ENCODE results near the gene LRRC37A2. TPM values are rescaled to one million over a fixed set of nuclear protein-coding genes. Genes with fewer than 3 reads are reported as not detected.
"Not testable (repeated sequence)": the region's sequence is repeated elsewhere in the genome, so short reads cannot be mapped to it uniquely, and the experiment has no call there.

Gene LRRC37A2
- total and polyA plus RNA-seq, 2 experiments from 2014 or later, result 5.6 to 6.1 TPM

DNA sequence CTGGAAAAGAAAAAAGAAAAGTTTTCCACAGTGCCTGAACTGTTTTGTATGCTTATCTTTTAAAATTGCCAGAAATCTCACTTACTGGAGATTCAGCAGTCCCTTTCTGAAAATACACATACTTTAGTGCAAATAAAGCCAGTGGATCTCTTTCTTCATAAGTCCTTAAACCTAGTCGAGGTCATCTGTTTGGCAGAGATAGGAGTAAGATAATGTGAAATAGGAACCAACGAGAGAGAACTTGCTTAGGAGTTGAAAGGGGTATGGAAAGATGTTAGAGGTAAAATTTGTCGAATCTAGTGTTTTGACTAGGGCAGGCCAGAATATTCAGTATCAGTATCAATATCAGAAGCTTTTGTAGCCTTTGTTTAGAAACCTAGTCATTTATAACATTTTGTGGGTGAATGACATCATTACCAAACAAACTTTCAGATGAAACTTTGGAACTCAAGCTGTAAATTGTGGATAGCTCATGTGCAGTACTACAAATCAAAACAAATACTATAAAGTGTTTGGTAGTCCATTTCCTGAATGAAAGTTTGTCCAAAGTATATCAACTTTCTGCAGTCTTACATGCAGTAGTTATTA lies 86.2 kb downstream of the LRRC37A2 start:
- in situ Hi-C loops (cut with MboI); H3K4me3 ChIP-seq: not testable (repeated sequence)

DNA sequence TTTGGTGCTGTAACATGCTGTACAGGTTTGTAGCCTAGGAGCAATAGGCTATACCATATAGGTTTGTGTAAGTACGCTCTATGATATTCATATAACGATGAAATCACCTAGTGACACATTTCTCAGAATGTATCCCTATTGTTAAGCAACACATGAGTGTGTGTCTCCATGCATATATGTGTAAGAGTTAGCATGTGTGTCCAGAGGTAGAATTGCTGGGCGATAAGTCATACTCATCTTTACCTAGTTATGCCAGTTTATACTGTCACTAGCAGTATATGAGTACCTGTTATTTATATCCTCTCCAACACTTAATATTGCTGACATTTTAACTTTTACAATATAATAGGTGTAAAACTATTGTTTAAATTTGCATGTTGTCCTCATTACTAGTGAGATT lies 88.5 kb downstream of the LRRC37A2 start:
- in situ Hi-C loops (cut with MboI), result not testable (repeated sequence)
- WGBS, 2 experiments (ENCODE audit: low coverage in 1 of 2, low lambda C conversion rate in 2 of 2, missing lambda C conversion rate in 2 of 2), result no CpG with 5 or more reads among the region's 3 CpGs

More for the DNA sequence above, 86.2 kb downstream of the LRRC37A2 start:
- H3K4me1 ChIP-seq (ENCODE audit: insufficient read depth); H3K4me2 ChIP-seq (ENCODE audit: unreplicated experiment); DNase-seq; H3K9me3 ChIP-seq (ENCODE audit: low read depth); H3F3A ChIP-seq (ENCODE audit: insufficient read depth); H3K36me3 ChIP-seq (ENCODE audit: low read depth); H3K9me2 ChIP-seq (ENCODE audit: insufficient read depth); H3K27me3 ChIP-seq (replicated peaks; ENCODE audit: insufficient read depth); H3K27ac ChIP-seq; H4K20me1 ChIP-seq (ENCODE audit: insufficient read depth); H2AFZ ChIP-seq; H3K9ac ChIP-seq; H3K79me2 ChIP-seq (ENCODE audit: insufficient read depth): not testable (repeated sequence)
- WGBS, 2 experiments (ENCODE audit: low coverage in 1 of 2, low lambda C conversion rate in 2 of 2, missing lambda C conversion rate in 2 of 2), result 63 to 65% methylated on average over 3 of the region's 3 CpGs

DNA sequence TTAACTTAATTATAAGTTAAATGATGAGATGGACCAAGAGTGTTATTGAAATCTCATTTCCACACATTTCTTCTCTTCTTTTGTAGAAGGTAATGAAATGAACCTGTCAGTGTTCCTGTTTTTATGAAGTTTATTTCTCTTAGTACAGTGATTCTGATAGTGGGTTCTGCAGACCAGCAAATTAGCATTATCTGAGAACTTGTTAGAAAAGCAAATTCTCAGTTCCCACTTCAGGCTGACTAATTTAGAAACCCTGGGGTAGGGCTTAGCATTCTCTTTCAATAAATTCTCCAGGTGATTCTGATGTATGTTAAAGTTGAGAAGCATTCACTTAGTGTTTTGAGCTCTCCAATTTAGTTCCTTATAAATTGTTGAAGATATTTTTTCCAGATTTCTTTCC lies 90.9 kb downstream of the LRRC37A2 start:
- H3K36me3 ChIP-seq (ENCODE audit: low read depth); H3K4me1 ChIP-seq (ENCODE audit: insufficient read depth); H3K9me3 ChIP-seq (ENCODE audit: low read depth); H3K79me2 ChIP-seq (ENCODE audit: insufficient read depth); H3K27ac ChIP-seq; H2AFZ ChIP-seq; H3K27me3 ChIP-seq (replicated peaks; ENCODE audit: insufficient read depth); DNase-seq; in situ Hi-C loops (cut with MboI); H3K4me2 ChIP-seq (ENCODE audit: unreplicated experiment); H3K4me3 ChIP-seq; H3K9me2 ChIP-seq (ENCODE audit: insufficient read depth); H4K20me1 ChIP-seq (ENCODE audit: insufficient read depth); H3F3A ChIP-seq (ENCODE audit: insufficient read depth); H3K9ac ChIP-seq: not testable (repeated sequence)

More for the DNA sequence above, 88.5 kb downstream of the LRRC37A2 start:
- H3K27ac ChIP-seq; H3K79me2 ChIP-seq (ENCODE audit: insufficient read depth); H3K9ac ChIP-seq; H3K27me3 ChIP-seq (replicated peaks; ENCODE audit: insufficient read depth); H3K4me3 ChIP-seq; H4K20me1 ChIP-seq (ENCODE audit: insufficient read depth); H3K36me3 ChIP-seq (ENCODE audit: low read depth); H3K9me3 ChIP-seq (ENCODE audit: low read depth); H2AFZ ChIP-seq; H3K4me1 ChIP-seq (ENCODE audit: insufficient read depth); H3F3A ChIP-seq (ENCODE audit: insufficient read depth); DNase-seq; H3K9me2 ChIP-seq (ENCODE audit: insufficient read depth); H3K4me2 ChIP-seq (ENCODE audit: unreplicated experiment): not testable (repeated sequence)

Small RNAs within 50 kb of the gene (small RNA-seq; reads per million reads assigned to genes)
- gene RN7SL199P (ENCODE audit: low read depth, low replicate concordance), result not detected

Other genes starting within 250 kb of the LRRC37A2 start
- 2.3 and 3.4 TPM in 2 replicates for gene LRRC37A, start 217.3 kb upstream of the LRRC37A2 start, total RNA-seq (2014; rRNA removed; shearing (Covaris generic))
- gene LRRC37A, start 217.3 kb upstream of the LRRC37A2 start, polyA plus RNA-seq (2016; fragmentation: Nextera tagmentation; extraction: Ambion mirVana), result 0.96 and 1.3 TPM in 2 replicates
- gene ARL17B, start 150.7 kb upstream of the LRRC37A2 start, total RNA-seq (2014; rRNA removed; shearing (Covaris generic)), result 2.6 and 20.1 TPM in 2 replicates
- gene ARL17B, start 150.7 kb upstream of the LRRC37A2 start, polyA plus RNA-seq (2016; fragmentation: Nextera tagmentation; extraction: Ambion mirVana), result 11.9 and 14.4 TPM in 2 replicates
- 3.8 and 12.1 TPM in 2 replicates for gene ARL17A, start 67.2 kb downstream of the LRRC37A2 start, total RNA-seq (2014; rRNA removed; shearing (Covaris generic))
- 5.4 and 6.6 TPM in 2 replicates for gene ARL17A, start 67.2 kb downstream of the LRRC37A2 start, polyA plus RNA-seq (2016; fragmentation: Nextera tagmentation; extraction: Ambion mirVana)
- gene NSF, start 78.2 kb downstream of the LRRC37A2 start, total RNA-seq (2014; rRNA removed; shearing (Covaris generic)), result 44.9 and 48.2 TPM in 2 replicates
- gene NSF, start 78.2 kb downstream of the LRRC37A2 start, polyA plus RNA-seq (2016; fragmentation: Nextera tagmentation; extraction: Ambion mirVana), result 43.5 and 44.2 TPM in 2 replicates

Data from GM23248 (cell line).